GM12878 (cell line): ENCODE data around the gene EXOSC2. TPM values are rescaled to one million over a fixed set of nuclear protein-coding genes. Genes with fewer than 3 reads are reported as not detected.

Experiments used
- ATAC-seq: fragments of 200-7000 bp; cut with Tn5 transposase; 3 replicates; pipeline ENCODE4 v1.9.1; 2020; ENCODE audit warnings: mild to moderate bottlenecking, moderate library complexity
- BruUV-seq: library from RNA; stranded (reverse); fragments of 400-500 nt; replicated peaks from 2 replicates; lab custom pipeline; 2021; lab: Mats Ljungman, UMichigan
- CTCF ChIA-PET: fragments of 300-600 bp; sonication (Branson Sonifier 250); formaldehyde crosslinking; extraction: SDS; loops from one replicate; lab custom pipeline; 2021; ENCODE audit warnings: inconsistent platforms; lab: Yijun Ruan, JAX
- POLR2A ChIA-PET: fragments of 350-600 bp; formaldehyde crosslinking; extraction: SDS; loops from one replicate; lab custom pipeline; 2021; ENCODE audit warnings: inconsistent platforms; lab: Charles Lee
- RAD21 ChIA-PET: fragments of 300-600 bp; sonication (Branson Sonifier 250); formaldehyde crosslinking; loops from one replicate; lab custom pipeline; 2023; ENCODE audit warnings: antibody characterized with exemption; ENCODE audit not compliant: unreplicated experiment; lab: Charles Lee
- SMC1A ChIA-PET: fragments of 300-600 bp; sonication (Branson Sonifier 250); formaldehyde crosslinking; loops from one replicate; lab custom pipeline; 2023; ENCODE audit not compliant: unreplicated experiment, uncharacterized antibody; lab: Charles Lee
- DNase-seq: peaks from one replicate; pipeline ENCODE4 v3.0.0-alpha.2; 2011; ENCODE audit warnings: low read depth, low spot score
- FAIRE-seq: peaks from 3 replicates; lab custom pipeline; 2011; peaks lifted over from hg19 to GRCh38; lab: Jason Lieb, UNC
- H2AFZ ChIP-seq: 2 replicates; pipeline ENCODE4 v1.6.0; 2011; ENCODE audit warnings: low read depth, low read length, control low read depth; ENCODE audit not compliant: control insufficient read depth
- H3K27ac ChIP-seq: 2 replicates; pipeline ENCODE4 v1.5.1; 2011; ENCODE audit warnings: control low read depth; ENCODE audit not compliant: control insufficient read depth, insufficient read depth
- H3K27me3 ChIP-seq, 2 experiments: replicated peaks in 1 of 2; 2 replicates each; pipeline versions ENCODE4 v1.6.0 to v1.6.1; 2011; ENCODE audit warnings: low read length in 1 of 2; ENCODE audit not compliant: control insufficient read depth in 2 of 2, insufficient read depth in 2 of 2
- H3K36me3 ChIP-seq, 2 experiments: 2 replicates each; pipeline ENCODE4 v1.5.1; 2011; ENCODE audit warnings: low read length in 1 of 2; ENCODE audit not compliant: control insufficient read depth in 2 of 2, insufficient read depth in 2 of 2
- H3K4me1 ChIP-seq: 2 replicates; pipeline ENCODE4 v1.6.1; 2011; ENCODE audit warnings: mild to moderate bottlenecking, low read length, moderate library complexity, mixed read lengths; ENCODE audit not compliant: control insufficient read depth, insufficient read depth
- H3K4me2 ChIP-seq: 2 replicates; pipeline ENCODE4 v1.6.0; 2011; ENCODE audit warnings: control low read depth; ENCODE audit not compliant: control insufficient read depth, insufficient read depth
- H3K4me3 ChIP-seq: fragments of 200-600 bp; sonication (generic); 2 replicates; pipeline ENCODE4 v1.5.1; 2016
- H3K79me2 ChIP-seq: 2 replicates; pipeline ENCODE4 v1.6.0; 2011; ENCODE audit warnings: low read length; ENCODE audit not compliant: control insufficient read depth, insufficient read depth
- H3K9ac ChIP-seq: 2 replicates; pipeline ENCODE4 v1.8.0; 2011; ENCODE audit warnings: low read length, control low read depth, mixed read lengths; ENCODE audit not compliant: control insufficient read depth, insufficient read depth
- H3K9me3 ChIP-seq: replicated peaks from 3 replicates; pipeline ENCODE4 v1.5.1; 2011; ENCODE audit warnings: mild to moderate bottlenecking, low read length; ENCODE audit not compliant: control insufficient read depth, insufficient read depth
- H4K20me1 ChIP-seq: 2 replicates; pipeline ENCODE4 v1.6.0; 2011; ENCODE audit not compliant: control insufficient read depth, insufficient read depth
- ESRRA ChIP-seq: IDR thresholded peaks from 2 replicates; pipeline ENCODE4 v1.6.1; 2012; ENCODE audit warnings: mild to moderate bottlenecking, low read length, improper control_type of control experiment
- POLR2AphosphoS5 ChIP-seq: IDR thresholded peaks from 2 replicates; pipeline ENCODE4 v1.6.1; 2011; ENCODE audit warnings: mild to moderate bottlenecking, low read length, inconsistent platforms
- SREBF2 ChIP-seq: IDR thresholded peaks from 2 replicates; pipeline ENCODE4 v1.6.1; 2012; ENCODE audit warnings: mild to moderate bottlenecking, low read length
- TARDBP ChIP-seq: IDR thresholded peaks from 2 replicates; pipeline ENCODE4 v1.6.1; 2016; ENCODE audit warnings: borderline replicate concordance
- YBX1 ChIP-seq: fragments of 450-650 bp; IDR thresholded peaks from 2 replicates; pipeline ENCODE4 v1.6.1; 2016; ENCODE audit warnings: antibody characterized with exemption
- ZNF24 ChIP-seq: fragments of 450-650 bp; IDR thresholded peaks from 2 replicates; pipeline ENCODE4 v1.6.1; 2017; ENCODE audit warnings: antibody characterized with exemption, mild to moderate bottlenecking
- ZZZ3 ChIP-seq: IDR thresholded peaks from 2 replicates; pipeline ENCODE4 v1.6.1; 2011; ENCODE audit warnings: low read depth; ENCODE audit not compliant: control insufficient read depth, insufficient read length
- WGBS: methylation state at CpG from one replicate; pipeline ENCODE4 v1.1.6; 2016; ENCODE audit warnings: low lambda C conversion rate; ENCODE audit not compliant: insufficient replicate concordance, insufficient coverage; ENCODE audit errors: missing lambda C conversion rate; 5-methylcytosine and 5-hydroxymethylcytosine counted together
- in situ Hi-C: fragments of 300-500 bp; cut with MboI; formaldehyde crosslinking; loops from 9 replicates; pipeline ENCODE4 v1.14.3; 2018; ENCODE audit warnings: mixed read lengths
- intact Hi-C: fragments of 100-400 bp; cut with micrococcal nuclease; formaldehyde crosslinking; loops from one replicate; pipeline ENCODE4 v1.14.2; 2022; ENCODE audit not compliant: unreplicated experiment
- polyA plus RNA-seq, 11 experiments: library from polyadenylated mRNA; depleted of rRNA in 4 of 11; unstranded in 6 of 11; stranded (reverse) in 5 of 11; fragments of >200 nt; fragmentation: Nextera tagmentation in 4 of 11; fragmentation: Illumina TruSeq in 1 of 11; extraction: Ambion mirVana in 4 of 11; extraction: Trizol in 1 of 11; gene quantifications; 1 replicate in 1 of 11; 2 replicates in 10 of 11; pipeline versions ENCODE4 v1.2.1 to v1.2.3, GENCODE V29; 2011 to 2016; ENCODE audit warnings: inconsistent platforms in 2 of 11, missing spikeins in 2 of 11, low read depth in 1 of 11
- total RNA-seq, 4 experiments: library from RNA; depleted of rRNA in 3 of 4; stranded (reverse); fragments of >200 nt in 3 of 4; fragmentation: Illumina TruSeq in 1 of 4; extraction: Trizol in 1 of 4; gene quantifications; 2 replicates each; pipeline versions ENCODE4 v1.2.1 to v1.2.3, GENCODE V29; 2013 to 2021
- TF ChIP-seq, protein P1 (sequence below): fragments of 450-650 bp; IDR thresholded peaks from 2 replicates; pipeline ENCODE4 v1.6.1; 2018; ENCODE audit warnings: mild to moderate bottlenecking, low read depth, moderate library complexity; ENCODE audit not compliant: partially characterized antibody
- TF ChIP-seq, protein P2 (sequence below): fragments of 450-650 bp; IDR thresholded peaks from 2 replicates; pipeline ENCODE4 v1.6.1; 2014; ENCODE audit warnings: mild to moderate bottlenecking

EXOSC2 gene
- total and polyA plus RNA-seq, 10 of the 15 experiments (the other 5 are each of a cell fraction or from before 2014, with no cell fraction given), result 26.3 to 55.0 (median 48.0) TPM

DNA sequence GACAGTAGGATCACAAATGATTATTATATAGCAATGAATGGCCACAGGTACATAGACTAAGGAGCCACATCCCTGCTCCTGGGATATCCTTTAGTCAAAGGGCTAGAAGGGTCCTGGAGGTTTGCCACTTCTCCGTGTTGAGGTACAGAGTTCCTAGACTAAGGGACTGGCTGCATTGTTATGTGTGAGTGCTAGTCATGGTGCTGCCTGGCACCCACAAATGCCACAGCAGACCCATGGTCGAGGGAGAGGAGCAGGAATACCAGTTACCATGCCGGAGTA is 47.4 kb downstream of the EXOSC2 start:
- H4K20me1 ChIP-seq, result no peaks in the 10 kb centered on the region
- TF ChIP-seq TARDBP (no peak), YBX1 (no peak), ZZZ3 (no peak), POLR2AphosphoS5 (no peak), SREBF2 (no peak), ESRRA (no peak), ZNF24 (no peak)
- TF ChIP-seq, protein P1, sequence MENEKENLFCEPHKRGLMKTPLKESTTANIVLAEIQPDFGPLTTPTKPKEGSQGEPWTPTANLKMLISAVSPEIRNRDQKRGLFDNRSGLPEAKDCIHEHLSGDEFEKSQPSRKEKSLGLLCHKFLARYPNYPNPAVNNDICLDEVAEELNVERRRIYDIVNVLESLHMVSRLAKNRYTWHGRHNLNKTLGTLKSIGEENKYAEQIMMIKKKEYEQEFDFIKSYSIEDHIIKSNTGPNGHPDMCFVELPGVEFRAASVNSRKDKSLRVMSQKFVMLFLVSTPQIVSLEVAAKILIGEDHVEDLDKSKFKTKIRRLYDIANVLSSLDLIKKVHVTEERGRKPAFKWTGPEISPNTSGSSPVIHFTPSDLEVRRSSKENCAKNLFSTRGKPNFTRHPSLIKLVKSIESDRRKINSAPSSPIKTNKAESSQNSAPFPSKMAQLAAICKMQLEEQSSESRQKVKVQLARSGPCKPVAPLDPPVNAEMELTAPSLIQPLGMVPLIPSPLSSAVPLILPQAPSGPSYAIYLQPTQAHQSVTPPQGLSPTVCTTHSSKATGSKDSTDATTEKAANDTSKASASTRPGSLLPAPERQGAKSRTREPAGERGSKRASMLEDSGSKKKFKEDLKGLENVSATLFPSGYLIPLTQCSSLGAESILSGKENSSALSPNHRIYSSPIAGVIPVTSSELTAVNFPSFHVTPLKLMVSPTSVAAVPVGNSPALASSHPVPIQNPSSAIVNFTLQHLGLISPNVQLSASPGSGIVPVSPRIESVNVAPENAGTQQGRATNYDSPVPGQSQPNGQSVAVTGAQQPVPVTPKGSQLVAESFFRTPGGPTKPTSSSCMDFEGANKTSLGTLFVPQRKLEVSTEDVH, result no peak
- TF ChIP-seq, protein P2, sequence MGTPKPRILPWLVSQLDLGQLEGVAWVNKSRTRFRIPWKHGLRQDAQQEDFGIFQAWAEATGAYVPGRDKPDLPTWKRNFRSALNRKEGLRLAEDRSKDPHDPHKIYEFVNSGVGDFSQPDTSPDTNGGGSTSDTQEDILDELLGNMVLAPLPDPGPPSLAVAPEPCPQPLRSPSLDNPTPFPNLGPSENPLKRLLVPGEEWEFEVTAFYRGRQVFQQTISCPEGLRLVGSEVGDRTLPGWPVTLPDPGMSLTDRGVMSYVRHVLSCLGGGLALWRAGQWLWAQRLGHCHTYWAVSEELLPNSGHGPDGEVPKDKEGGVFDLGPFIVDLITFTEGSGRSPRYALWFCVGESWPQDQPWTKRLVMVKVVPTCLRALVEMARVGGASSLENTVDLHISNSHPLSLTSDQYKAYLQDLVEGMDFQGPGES, result no peak
- H3K36me3 ChIP-seq, result 0 out of 4 replicates have a peak, but pooled peaks cover 0 to 1% of the 10 kb centered on the region in 2 experiments
- H3K27me3 ChIP-seq, result no peaks in the 10 kb centered on the region
- no peaks in the 10 kb centered on the region; the same call in none of the 2 replicates for H3K79me2 ChIP-seq
- no peak overlapping the region for H3K9ac ChIP-seq
- BruUV-seq, result no TSS peak
- no peak overlapping the region for H3K4me3 ChIP-seq
- 97% methylated on average over 3 of the region's 3 CpGs for WGBS
- no peaks in the 10 kb centered on the region; the same call in 2 of the 3 replicates for H3K9me3 ChIP-seq
- in situ Hi-C loops (no loop called here), intact Hi-C loops (no loop called here)
- ChIA-PET POLR2A (no interaction called here), CTCF (no interaction called here), RAD21 (no interaction called here), SMC1A (no interaction called here)
- no peak overlapping the region for H3K4me2 ChIP-seq
- no peak for DNase-seq
- H3K27ac ChIP-seq, result no peak overlapping the region
- no peak overlapping the region for H2AFZ ChIP-seq
- FAIRE-seq, result no peak
- H3K4me1 ChIP-seq, result no peaks in the 10 kb centered on the region
- ATAC-seq, result no peak
